ENCODE data around the gene GAS7.

DNA sequence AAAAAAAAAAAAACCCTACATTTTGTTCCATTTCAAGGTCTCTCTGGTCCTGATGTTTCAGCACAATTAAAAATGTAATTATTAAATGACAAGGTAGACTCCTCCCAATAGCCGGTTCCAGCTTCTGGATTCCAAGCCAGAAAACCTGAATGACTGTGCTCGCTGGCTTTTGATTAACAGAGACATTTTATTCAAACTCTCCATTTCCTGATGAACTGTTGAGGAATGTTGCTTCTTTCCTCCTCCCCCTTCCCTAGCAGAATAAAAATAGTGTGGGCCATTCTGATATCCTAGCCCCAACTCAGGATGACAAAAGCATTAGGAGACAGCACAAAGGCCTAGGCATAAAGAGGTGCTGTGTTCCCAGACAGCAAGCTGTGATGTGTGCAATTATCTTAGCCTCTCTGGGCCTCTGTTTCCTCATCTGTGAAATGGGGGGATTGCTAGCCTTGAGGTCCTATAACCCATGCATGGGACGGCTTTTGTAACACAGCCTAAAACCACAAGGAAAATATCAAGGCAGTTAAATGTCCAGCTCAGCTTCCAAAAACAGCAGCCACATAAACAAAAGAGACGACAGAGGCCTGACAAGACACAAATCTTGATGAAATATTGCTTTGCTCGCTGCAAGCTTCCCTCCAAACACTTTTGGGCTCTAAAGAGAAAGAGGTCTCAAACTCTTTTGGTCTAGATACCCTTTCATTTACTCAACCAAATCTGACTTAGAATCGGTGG is 166.1 kb downstream of the GAS7 start:
- TF ChIP-seq BHLHE40 (IDR thresholded peaks at IDR 0.05; ENCODE audit: borderline replicate concordance in 1 of 2, low read depth in 2 of 2, low read length in 1 of 2) (no peak), ZSCAN29 (IDR thresholded peaks at IDR 0.05) (no peak), MXI1 (IDR thresholded peaks at IDR 0.05; ENCODE audit: low read depth, low read length) (no peak), YY1 (IDR thresholded peaks at IDR 0.05; ENCODE audit: low read depth, low read length) (no peak), NFXL1 (IDR thresholded peaks at IDR 0.05; ENCODE audit: borderline replicate concordance) (no peak), CREB1 (IDR thresholded peaks at IDR 0.05; ENCODE audit: low read depth) (no peak), POLR2AphosphoS5 (IDR thresholded peaks at IDR 0.05; ENCODE audit: low read length) (no peak)
- TF ChIP-seq, protein P1, sequence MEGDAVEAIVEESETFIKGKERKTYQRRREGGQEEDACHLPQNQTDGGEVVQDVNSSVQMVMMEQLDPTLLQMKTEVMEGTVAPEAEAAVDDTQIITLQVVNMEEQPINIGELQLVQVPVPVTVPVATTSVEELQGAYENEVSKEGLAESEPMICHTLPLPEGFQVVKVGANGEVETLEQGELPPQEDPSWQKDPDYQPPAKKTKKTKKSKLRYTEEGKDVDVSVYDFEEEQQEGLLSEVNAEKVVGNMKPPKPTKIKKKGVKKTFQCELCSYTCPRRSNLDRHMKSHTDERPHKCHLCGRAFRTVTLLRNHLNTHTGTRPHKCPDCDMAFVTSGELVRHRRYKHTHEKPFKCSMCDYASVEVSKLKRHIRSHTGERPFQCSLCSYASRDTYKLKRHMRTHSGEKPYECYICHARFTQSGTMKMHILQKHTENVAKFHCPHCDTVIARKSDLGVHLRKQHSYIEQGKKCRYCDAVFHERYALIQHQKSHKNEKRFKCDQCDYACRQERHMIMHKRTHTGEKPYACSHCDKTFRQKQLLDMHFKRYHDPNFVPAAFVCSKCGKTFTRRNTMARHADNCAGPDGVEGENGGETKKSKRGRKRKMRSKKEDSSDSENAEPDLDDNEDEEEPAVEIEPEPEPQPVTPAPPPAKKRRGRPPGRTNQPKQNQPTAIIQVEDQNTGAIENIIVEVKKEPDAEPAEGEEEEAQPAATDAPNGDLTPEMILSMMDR (IDR thresholded peaks at IDR 0.05 in 2 of 3, conservative IDR thresholded peaks at IDR 0.05 in 1 of 3; ENCODE audit: control insufficient read depth in 2 of 3, extremely low read depth in 1 of 3, insufficient read depth in 1 of 3, low read depth in 3 of 3, low read length in 3 of 3): no peak
